Activated CD4-positive, alpha-beta T cell treated with anti-CD3 and anti-CD28 coated beads, Interleukin-2, amount 10 ng/mL, durations not matched to agents 24 days and 14 days (primary cell): ENCODE results near the gene FGFBP3. TPM values are rescaled to one million over a fixed set of nuclear protein-coding genes. Genes with fewer than 3 reads are reported as not detected.

Experiments used
- DNase-seq: peaks from one replicate; pipeline ENCODE4 v3.0.0; 2022
- H3K27ac Mint-ChIP-seq: one replicate; pipeline ENCODE4 v1.8.0; 2022; ENCODE audit warnings: mild to moderate bottlenecking, mixed read lengths
- H3K27me3 Mint-ChIP-seq: one replicate; pipeline ENCODE4 v1.8.0; 2022; ENCODE audit warnings: mixed read lengths
- H3K36me3 Mint-ChIP-seq: one replicate; pipeline ENCODE4 v1.8.0; 2022; ENCODE audit warnings: low read depth, mild to moderate bottlenecking, mixed read lengths
- H3K4me1 Mint-ChIP-seq: one replicate; pipeline ENCODE4 v1.8.0; 2021; ENCODE audit warnings: mixed read lengths
- H3K4me3 Mint-ChIP-seq: one replicate; pipeline ENCODE4 v1.8.0; 2022; ENCODE audit warnings: mild to moderate bottlenecking, moderate library complexity, mixed read lengths
- H3K9me3 Mint-ChIP-seq: one replicate; pipeline ENCODE4 v1.8.0; 2021; ENCODE audit warnings: mixed read lengths
- intact Hi-C: fragments of 100-400 bp; cut with micrococcal nuclease; formaldehyde crosslinking; loops from one replicate; pipeline ENCODE4 v1.15.1; 2023
- total RNA-seq: library from RNA; stranded (reverse); gene quantifications from 2 replicates; pipeline ENCODE4 v1.2.3, GENCODE V29; 2022

Gene FGFBP3
- total RNA-seq, 1 donor from 2014 or later = 2.7 TPM

DNA sequence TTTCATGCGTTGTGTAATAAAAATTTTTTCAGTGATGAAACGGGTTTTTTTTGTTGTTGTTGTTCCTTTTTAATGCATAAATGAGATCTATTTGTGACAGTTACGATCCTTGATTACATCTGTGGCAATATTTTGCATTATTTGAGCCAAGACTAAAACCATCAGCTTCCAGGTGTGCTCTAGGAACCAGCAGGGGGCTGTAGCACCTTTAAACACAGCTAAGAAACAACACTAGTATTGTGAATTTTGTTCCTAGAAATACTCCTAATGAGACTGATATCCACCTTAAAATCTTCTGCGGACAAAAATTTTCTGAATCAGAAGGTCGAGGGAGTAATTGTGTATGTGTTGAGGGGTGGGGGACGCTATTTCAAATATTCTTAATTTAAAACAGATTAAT is 52.6 kb downstream of the FGFBP3 start:
- Mint-ChIP-seq H3K4me1 (peaks cover 3% of the 10 kb centered on the region), H3K27me3 (no peaks in the 10 kb centered on the region), H3K36me3 (peaks cover 41% of the 10 kb centered on the region), H3K27ac (no peak overlapping the region), H3K4me3 (no peak overlapping the region), H3K9me3 (no peaks in the 10 kb centered on the region)
- no peak for DNase-seq
- intact Hi-C loops = loop anchor here (2.0 kb wide), 1 partner anchor 56 kb away; no protein-coding TSS in a partner anchor

Other genes starting within 250 kb of the FGFBP3 start
- 27.5 and 28.8 TPM in 2 replicates for gene TNKS2, start 111.1 kb downstream of the FGFBP3 start, total RNA-seq
- 63.9 and 67.1 TPM in 2 replicates for gene BTAF1, start 14.3 kb upstream of the FGFBP3 start, total RNA-seq